Activated CD4-positive, alpha-beta memory T cell treated with anti-CD3 and anti-CD28 coated beads, Interleukin-2, amount 10 ng/mL, durations not matched to agents 7 days and 5 days (primary cell): ENCODE measurements around the gene GJB3. TPM values are rescaled to one million over a fixed set of nuclear protein-coding genes. Genes with fewer than 3 reads are reported as not detected.
"Not testable (repeated sequence)": the region's sequence is repeated elsewhere in the genome, so short reads cannot be mapped to it uniquely, and the experiment has no call there.

Source experiments
- CTCF ChIA-PET: fragments of 350-600 bp; sonication (Branson Sonifier 250); formaldehyde crosslinking; loops from one replicate; lab custom pipeline; 2021; ENCODE audit warnings: antibody characterized with exemption, inconsistent platforms; lab: Charles Lee
- POLR2A ChIA-PET: fragments of 350-600 bp; sonication (Branson Sonifier 250); formaldehyde crosslinking; loops from one replicate; lab custom pipeline; 2021; ENCODE audit warnings: antibody characterized with exemption; lab: Charles Lee
- DNase-seq: peaks from one replicate; pipeline ENCODE4 v3.0.0-alpha.2; 2020
- H3K27ac Mint-ChIP-seq: one replicate; pipeline ENCODE4 v1.8.0; 2021; ENCODE audit warnings: mild to moderate bottlenecking, mixed read lengths
- H3K27me3 Mint-ChIP-seq: one replicate; pipeline ENCODE4 v1.8.0; 2021; ENCODE audit warnings: mixed read lengths
- H3K36me3 Mint-ChIP-seq: one replicate; pipeline ENCODE4 v1.8.0; 2021; ENCODE audit warnings: low read depth, mixed read lengths
- H3K4me1 Mint-ChIP-seq: one replicate; pipeline ENCODE4 v1.8.0; 2021; ENCODE audit warnings: mixed read lengths
- H3K4me3 Mint-ChIP-seq: one replicate; pipeline ENCODE4 v1.8.0; 2021; ENCODE audit warnings: mild to moderate bottlenecking, mixed read lengths
- H3K9me3 Mint-ChIP-seq: one replicate; pipeline ENCODE4 v1.8.0; 2021; ENCODE audit warnings: mixed read lengths
- total RNA-seq, 2 experiments: library from RNA; stranded (reverse); gene quantifications; one replicate each; pipeline ENCODE4 v1.2.3, GENCODE V29; 2021

Gene GJB3
- total RNA-seq, 2 experiments from 2014 or later = not detected

- DNase-seq = no peak
- Mint-ChIP-seq H3K36me3 (no peaks in the 10 kb centered on the region), H3K9me3 (no peaks in the 10 kb centered on the region), H3K27me3 (peaks cover 67% of the 10 kb centered on the region), H3K27ac (no peak overlapping the region), H3K4me1 (peaks cover 6% of the 10 kb centered on the region), H3K4me3 (no peak overlapping the region)
- POLR2A ChIA-PET = no interaction called here
- CTCF ChIA-PET = no interaction called here
These were observed 13.8 kb downstream of the GJB3 start for GRCh38 chr1:34794790-34795180.

GRCh38 chr1:34795916-34796315 lies 14.9 kb downstream of the GJB3 start:
- POLR2A ChIA-PET = no interaction called here
- Mint-ChIP-seq H3K4me3 (no peak overlapping the region), H3K27ac (no peak overlapping the region), H3K27me3 (peaks cover 61% of the 10 kb centered on the region), H3K9me3 (no peaks in the 10 kb centered on the region), H3K4me1 (peaks cover 8% of the 10 kb centered on the region), H3K36me3 (no peaks in the 10 kb centered on the region)
- CTCF ChIA-PET = no interaction called here
- no peak for DNase-seq

GRCh38 chr1:34796990-34797389 lies 16.0 kb downstream of the GJB3 start:
- ChIA-PET POLR2A (interaction anchor here (1.2 kb wide), 1 partner anchor 15 kb away, joined by 3 read pairs; no protein-coding TSS in a partner anchor), CTCF (interaction anchor here (1.4 kb wide), 1 partner anchor 56 kb away, joined by 6 read pairs; no protein-coding TSS in a partner anchor)
- no peaks in the 10 kb centered on the region for H3K36me3 Mint-ChIP-seq
- DNase-seq = no peak
- peaks cover 55% of the 10 kb centered on the region for H3K27me3 Mint-ChIP-seq
- no peak overlapping the region for H3K27ac Mint-ChIP-seq
- H3K4me3 Mint-ChIP-seq = no peak overlapping the region
- H3K4me1 Mint-ChIP-seq = peaks cover 8% of the 10 kb centered on the region
- H3K9me3 Mint-ChIP-seq = no peaks in the 10 kb centered on the region

- H3K9me3 Mint-ChIP-seq = no peaks in the 10 kb centered on the region
- no peak overlapping the region for H3K27ac Mint-ChIP-seq
- H3K4me3 Mint-ChIP-seq = no peak overlapping the region
- no peak for DNase-seq
- H3K27me3 Mint-ChIP-seq = peaks cover 34% of the 10 kb centered on the region
- no peaks in the 10 kb centered on the region for H3K36me3 Mint-ChIP-seq
- peaks cover 8% of the 10 kb centered on the region for H3K4me1 Mint-ChIP-seq
- ChIA-PET CTCF (interaction anchor here (1.7 kb wide), 1 partner anchor 52 kb away, joined by 4 read pairs; no protein-coding TSS in a partner anchor), POLR2A (no interaction called here)
These were observed 19.2 kb downstream of the GJB3 start for GRCh38 chr1:34800214-34800613.

GRCh38 chr1:34803770-34804169 lies 22.8 kb downstream of the GJB3 start:
- Mint-ChIP-seq H3K9me3 (no peaks in the 10 kb centered on the region), H3K27ac (no peak overlapping the region), H3K4me1 (peaks cover 2% of the 10 kb centered on the region), H3K36me3 (no peaks in the 10 kb centered on the region), H3K4me3 (no peak overlapping the region), H3K27me3 (peaks cover 13% of the 10 kb centered on the region)
- ChIA-PET CTCF (interaction anchor here (0.9 to 1.1 kb wide), 2 partner anchors 17 to 49 kb away, joined by 3 read pairs; no protein-coding TSS in a partner anchor), POLR2A (no interaction called here)
- no peak for DNase-seq

- no peaks in the 10 kb centered on the region for H3K36me3 Mint-ChIP-seq
- no peak overlapping the region for H3K27ac Mint-ChIP-seq
- ChIA-PET POLR2A (no interaction called here), CTCF (no interaction called here)
- peaks cover 2% of the 10 kb centered on the region for H3K9me3 Mint-ChIP-seq
- no peak for DNase-seq
- H3K27me3 Mint-ChIP-seq = peaks cover 8% of the 10 kb centered on the region
- H3K4me1 Mint-ChIP-seq = no peaks in the 10 kb centered on the region
- no peak overlapping the region for H3K4me3 Mint-ChIP-seq
These were observed 25.4 kb downstream of the GJB3 start for GRCh38 chr1:34806396-34806795.

- no peak for DNase-seq
- ChIA-PET POLR2A (no interaction called here), CTCF (interaction anchor here (1.4 to 1.5 kb wide), 2 partner anchors 22 to 44 kb away, joined by 3 read pairs; no protein-coding TSS in a partner anchor)
- Mint-ChIP-seq H3K27ac (no peak overlapping the region), H3K4me1 (no peaks in the 10 kb centered on the region), H3K27me3 (peaks cover 8% of the 10 kb centered on the region), H3K4me3 (no peak overlapping the region), H3K9me3 (peaks cover 2% of the 10 kb centered on the region), H3K36me3 (no peaks in the 10 kb centered on the region)
These were observed 27.2 kb downstream of the GJB3 start for GRCh38 chr1:34808051-34808810.

GRCh38 chr1:34810781-34811180 lies 29.8 kb downstream of the GJB3 start:
- H3K27me3 Mint-ChIP-seq, H3K27ac Mint-ChIP-seq, POLR2A ChIA-PET, H3K4me3 Mint-ChIP-seq, DNase-seq, H3K36me3 Mint-ChIP-seq, H3K4me1 Mint-ChIP-seq, H3K9me3 Mint-ChIP-seq: not testable (repeated sequence)
- CTCF ChIA-PET = interaction anchor here (0.6 to 1.4 kb wide), 2 partner anchors 42 to 122 kb away, joined by 3 read pairs; no protein-coding TSS in a partner anchor

- CTCF ChIA-PET = interaction anchor here (0.5 to 0.7 kb wide), 2 partner anchors 30 to 256 kb away, joined by 3 read pairs; no protein-coding TSS in a partner anchor
- H3K27me3 Mint-ChIP-seq = peaks cover 4% of the 10 kb centered on the region
- H3K36me3 Mint-ChIP-seq = no peaks in the 10 kb centered on the region
- H3K4me1 Mint-ChIP-seq = no peaks in the 10 kb centered on the region
- no peaks in the 10 kb centered on the region for H3K9me3 Mint-ChIP-seq
- DNase-seq = no peak
- H3K27ac Mint-ChIP-seq = no peak overlapping the region
- no peak overlapping the region for H3K4me3 Mint-ChIP-seq
- POLR2A ChIA-PET = no interaction called here
These were observed 35.3 kb downstream of the GJB3 start for GRCh38 chr1:34816332-34816731.

- no peak overlapping the region for H3K4me3 Mint-ChIP-seq
- POLR2A ChIA-PET = no interaction called here
- H3K4me1 Mint-ChIP-seq = no peaks in the 10 kb centered on the region
- no peak for DNase-seq
- no peak overlapping the region for H3K27ac Mint-ChIP-seq
- no peaks in the 10 kb centered on the region for H3K9me3 Mint-ChIP-seq
- CTCF ChIA-PET = interaction anchor here (0.7 kb wide), 1 partner anchor 31 kb away, joined by 3 read pairs; no protein-coding TSS in a partner anchor
- no peaks in the 10 kb centered on the region for H3K36me3 Mint-ChIP-seq
- peaks cover 4% of the 10 kb centered on the region for H3K27me3 Mint-ChIP-seq
These were observed 35.8 kb downstream of the GJB3 start for GRCh38 chr1:34816778-34817177.

- H3K4me3 Mint-ChIP-seq, DNase-seq, H3K9me3 Mint-ChIP-seq, H3K4me1 Mint-ChIP-seq, H3K27me3 Mint-ChIP-seq, H3K27ac Mint-ChIP-seq, POLR2A ChIA-PET, H3K36me3 Mint-ChIP-seq: not testable (repeated sequence)
- CTCF ChIA-PET = interaction anchor here (1.2 kb wide), 1 partner anchor 34 kb away, joined by 6 read pairs; no protein-coding TSS in a partner anchor
These were observed 37.8 kb downstream of the GJB3 start for GRCh38 chr1:34818862-34819261.

GRCh38 chr1:34822202-34822601 lies 41.2 kb downstream of the GJB3 start:
- ChIA-PET CTCF (no interaction called here), POLR2A (no interaction called here)
- Mint-ChIP-seq H3K27me3 (no peaks in the 10 kb centered on the region), H3K27ac (no peak overlapping the region), H3K9me3 (no peaks in the 10 kb centered on the region), H3K36me3 (no peaks in the 10 kb centered on the region), H3K4me1 (no peaks in the 10 kb centered on the region), H3K4me3 (no peak overlapping the region)
- no peak for DNase-seq

- POLR2A ChIA-PET = no interaction called here
- H3K4me1 Mint-ChIP-seq = no peaks in the 10 kb centered on the region
- no peak for DNase-seq
- H3K4me3 Mint-ChIP-seq = no peak overlapping the region
- H3K27me3 Mint-ChIP-seq = no peaks in the 10 kb centered on the region
- no peaks in the 10 kb centered on the region for H3K9me3 Mint-ChIP-seq
- no peak overlapping the region for H3K27ac Mint-ChIP-seq
- CTCF ChIA-PET = no interaction called here
- no peaks in the 10 kb centered on the region for H3K36me3 Mint-ChIP-seq
These were observed 43.9 kb downstream of the GJB3 start for GRCh38 chr1:34824817-34825454.
